ENCODE results near the gene SLC6A1.

The SLC6A1 gene

GRCh38 chr3:11006986-11007933, 14.7 kb downstream of the SLC6A1 start:
- Histone ChIP-seq H3K27me3 (ENCODE audit: insufficient read depth, poor library complexity, severe bottlenecking) (peaks cover 3% of the 10 kb centered on the region), H3K9me3 (ENCODE audit: severe bottlenecking) (no peaks in the 10 kb centered on the region), H3K4me3 (ENCODE audit: severe bottlenecking) (no peak overlapping the region), H3K36me3 (ENCODE audit: low read depth) (no peaks in the 10 kb centered on the region), H3K4me1 (ENCODE audit: insufficient read depth, poor library complexity, severe bottlenecking) (no peaks in the 10 kb centered on the region), H3K27ac (ENCODE audit: poor library complexity, severe bottlenecking) (no peak overlapping the region)
- DNase-seq (ENCODE audit: low spot score) = no peak
- TF ChIP-seq, protein P1, sequence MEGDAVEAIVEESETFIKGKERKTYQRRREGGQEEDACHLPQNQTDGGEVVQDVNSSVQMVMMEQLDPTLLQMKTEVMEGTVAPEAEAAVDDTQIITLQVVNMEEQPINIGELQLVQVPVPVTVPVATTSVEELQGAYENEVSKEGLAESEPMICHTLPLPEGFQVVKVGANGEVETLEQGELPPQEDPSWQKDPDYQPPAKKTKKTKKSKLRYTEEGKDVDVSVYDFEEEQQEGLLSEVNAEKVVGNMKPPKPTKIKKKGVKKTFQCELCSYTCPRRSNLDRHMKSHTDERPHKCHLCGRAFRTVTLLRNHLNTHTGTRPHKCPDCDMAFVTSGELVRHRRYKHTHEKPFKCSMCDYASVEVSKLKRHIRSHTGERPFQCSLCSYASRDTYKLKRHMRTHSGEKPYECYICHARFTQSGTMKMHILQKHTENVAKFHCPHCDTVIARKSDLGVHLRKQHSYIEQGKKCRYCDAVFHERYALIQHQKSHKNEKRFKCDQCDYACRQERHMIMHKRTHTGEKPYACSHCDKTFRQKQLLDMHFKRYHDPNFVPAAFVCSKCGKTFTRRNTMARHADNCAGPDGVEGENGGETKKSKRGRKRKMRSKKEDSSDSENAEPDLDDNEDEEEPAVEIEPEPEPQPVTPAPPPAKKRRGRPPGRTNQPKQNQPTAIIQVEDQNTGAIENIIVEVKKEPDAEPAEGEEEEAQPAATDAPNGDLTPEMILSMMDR (IDR thresholded peaks at IDR 0.05; ENCODE audit: poor library complexity, severe bottlenecking) = no peak
- no peak for ATAC-seq (ENCODE audit: low read depth)

- no peak for DNase-seq (ENCODE audit: low spot score)
- Histone ChIP-seq H3K27me3 (ENCODE audit: insufficient read depth, poor library complexity, severe bottlenecking) (peaks cover 20% of the 10 kb centered on the region), H3K4me3 (ENCODE audit: severe bottlenecking) (no peak overlapping the region), H3K27ac (ENCODE audit: poor library complexity, severe bottlenecking) (no peak overlapping the region), H3K36me3 (ENCODE audit: low read depth) (no peaks in the 10 kb centered on the region), H3K4me1 (ENCODE audit: insufficient read depth, poor library complexity, severe bottlenecking) (no peaks in the 10 kb centered on the region), H3K9me3 (ENCODE audit: severe bottlenecking) (no peaks in the 10 kb centered on the region)
- ATAC-seq (ENCODE audit: low read depth) = no peak
- TF ChIP-seq, protein P1 (IDR thresholded peaks at IDR 0.05; ENCODE audit: poor library complexity, severe bottlenecking) = no peak
These were observed 17.4 kb downstream of the SLC6A1 start for GRCh38 chr3:11009898-11010297.

DNA sequence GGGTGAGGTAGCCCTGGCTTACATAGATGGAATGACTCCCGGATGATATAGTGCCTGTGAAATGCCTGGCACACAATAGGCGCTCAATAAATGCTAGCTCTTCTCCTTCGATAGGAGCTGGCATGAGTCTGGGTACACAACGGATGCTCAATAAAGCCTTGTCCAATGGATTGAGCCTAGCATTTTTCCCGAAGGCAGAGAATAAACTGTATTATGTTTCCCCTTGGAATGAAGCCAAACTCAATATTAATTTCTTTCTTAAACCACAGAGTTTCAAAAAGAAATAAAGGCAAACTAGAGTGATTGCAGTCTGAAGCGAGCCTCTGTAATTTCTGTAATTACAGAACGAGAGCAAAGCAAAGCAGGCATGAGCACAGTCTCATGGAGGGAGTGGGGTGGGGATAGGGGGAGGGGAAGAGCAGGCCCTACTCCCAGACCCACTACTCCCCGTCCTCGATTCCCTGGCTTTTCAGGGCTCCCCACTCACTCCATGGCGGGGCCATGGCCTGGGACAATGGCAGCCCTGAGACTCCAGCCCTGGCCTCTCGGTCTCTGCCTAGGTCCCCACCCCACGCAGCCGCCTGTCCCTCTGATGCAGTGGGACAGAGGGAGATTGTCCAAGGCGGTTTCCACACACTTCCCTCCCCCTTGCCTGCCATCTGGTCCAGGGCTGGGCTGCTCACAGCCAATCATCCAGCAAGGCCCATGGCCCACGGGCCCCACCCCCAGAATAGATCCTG, 18.0 kb downstream of the SLC6A1 start:
- TF ChIP-seq, protein P1 (IDR thresholded peaks at IDR 0.05; ENCODE audit: poor library complexity, severe bottlenecking) = no peak
- Histone ChIP-seq H3K9me3 (ENCODE audit: severe bottlenecking) (no peaks in the 10 kb centered on the region), H3K27ac (ENCODE audit: poor library complexity, severe bottlenecking) (no peak overlapping the region), H3K36me3 (ENCODE audit: low read depth) (no peaks in the 10 kb centered on the region), H3K4me3 (ENCODE audit: severe bottlenecking) (no peak overlapping the region), H3K27me3 (ENCODE audit: insufficient read depth, poor library complexity, severe bottlenecking) (peaks cover 20% of the 10 kb centered on the region), H3K4me1 (ENCODE audit: insufficient read depth, poor library complexity, severe bottlenecking) (no peaks in the 10 kb centered on the region)
- no peak for DNase-seq (ENCODE audit: low spot score)
- ATAC-seq (ENCODE audit: low read depth) = no peak

GRCh38 chr3:11014253-11014652, 21.7 kb downstream of the SLC6A1 start:
- DNase-seq (ENCODE audit: low spot score) = no peak
- Histone ChIP-seq H3K4me1 (ENCODE audit: insufficient read depth, poor library complexity, severe bottlenecking) (no peaks in the 10 kb centered on the region), H3K9me3 (ENCODE audit: severe bottlenecking) (no peaks in the 10 kb centered on the region), H3K36me3 (ENCODE audit: low read depth) (no peaks in the 10 kb centered on the region), H3K4me3 (ENCODE audit: severe bottlenecking) (no peak overlapping the region), H3K27me3 (ENCODE audit: insufficient read depth, poor library complexity, severe bottlenecking) (peaks cover 20% of the 10 kb centered on the region), H3K27ac (ENCODE audit: poor library complexity, severe bottlenecking) (no peak overlapping the region)
- no peak for ATAC-seq (ENCODE audit: low read depth)
- TF ChIP-seq, protein P1 (IDR thresholded peaks at IDR 0.05; ENCODE audit: poor library complexity, severe bottlenecking) = no peak

Measured in RWPE2 (cell line).